ENCODE measurements around the gene IQGAP2.
A peak's percentile ranks its signal among the peaks of the same experiment; 100 is the strongest.

IQGAP2 gene

GRCh38 chr5:76612942-76613341 lies 209.9 kb downstream of the IQGAP2 start:
- DNase-seq (ENCODE audit: low spot score): no peak

- no peak for DNase-seq (ENCODE audit: low spot score)
Observed at GRCh38 chr5:76615759-76616158, 212.7 kb downstream of the IQGAP2 start.

DNA sequence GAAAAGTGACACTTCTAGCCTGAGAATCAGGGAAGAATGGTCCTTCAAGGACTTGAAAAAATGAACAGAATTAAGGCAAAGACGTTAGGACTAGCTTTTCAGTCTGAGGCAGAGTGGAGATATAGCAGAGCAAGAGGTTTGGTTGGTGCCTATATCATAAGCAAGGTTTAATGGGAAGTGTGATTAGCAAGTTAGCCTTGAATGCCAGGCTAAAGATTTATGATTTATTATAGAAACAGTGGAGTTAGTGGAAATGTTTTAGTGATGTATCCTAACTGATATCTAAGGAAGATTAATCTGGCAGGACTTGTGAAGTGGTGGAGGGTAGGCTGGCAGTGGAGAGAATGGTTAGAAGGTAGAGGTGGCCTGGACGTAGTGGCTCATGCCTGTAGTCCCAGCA lies 213.1 kb downstream of the IQGAP2 start:
- no peak for DNase-seq (ENCODE audit: low spot score)

DNA sequence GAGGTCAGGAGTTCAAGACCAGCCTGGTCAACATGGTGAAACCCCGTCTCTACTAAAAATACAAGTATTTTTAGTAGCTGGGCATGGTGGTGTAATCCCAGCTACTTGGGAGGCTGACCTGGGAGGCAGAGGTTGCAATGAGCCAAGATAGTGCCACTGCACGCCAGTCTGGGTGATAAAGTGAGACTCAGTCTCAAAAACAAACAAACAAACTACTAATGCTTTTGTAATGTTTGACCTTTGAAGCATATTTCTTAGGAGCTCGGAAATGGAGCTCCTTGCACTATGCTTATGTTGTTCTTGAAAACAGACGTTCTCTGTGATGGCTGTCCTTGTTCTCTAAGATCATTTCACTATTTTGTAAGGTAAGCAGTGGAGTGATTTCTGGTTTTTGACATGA lies 214.1 kb downstream of the IQGAP2 start:
- DNase-seq (ENCODE audit: low spot score): no peak

DNA sequence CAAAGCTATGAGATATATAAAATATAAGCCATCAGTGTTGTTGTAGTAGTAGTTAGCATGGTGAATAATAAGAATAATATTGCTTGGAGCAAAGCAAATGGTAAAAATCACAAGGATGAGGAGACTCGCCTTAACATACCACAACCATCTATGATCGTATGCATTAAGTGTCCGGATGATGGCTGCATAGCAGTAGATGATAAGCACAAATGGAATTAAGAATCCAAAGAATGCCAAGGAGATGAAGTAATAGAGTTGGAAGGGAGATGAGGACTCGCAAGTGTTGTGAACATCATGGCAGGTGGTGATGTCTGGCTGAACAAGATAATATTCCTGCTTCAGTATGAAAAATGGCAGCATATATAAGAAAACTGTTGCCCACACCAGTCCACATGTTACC lies 214.6 kb downstream of the IQGAP2 start:
- DNase-seq (ENCODE audit: low spot score): no peak

DNA sequence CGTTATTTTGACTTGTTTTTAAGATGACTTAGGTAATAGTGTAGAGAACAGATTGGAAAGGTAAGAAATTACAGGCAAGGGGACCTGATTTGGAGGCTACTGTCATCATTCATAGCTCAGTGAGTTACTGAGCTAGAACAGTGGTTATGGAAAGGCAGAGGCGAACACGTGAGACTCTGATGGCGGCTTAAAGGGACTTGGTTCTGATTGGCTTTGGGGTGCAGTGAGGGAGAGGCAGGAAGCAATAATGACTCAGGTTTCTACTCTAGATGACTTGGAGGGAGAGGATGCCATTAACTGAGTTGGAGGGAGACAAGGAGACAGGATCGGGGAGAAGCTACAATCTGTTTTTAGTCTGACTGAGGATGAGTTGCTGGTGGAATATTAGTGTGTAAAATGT lies 217.1 kb downstream of the IQGAP2 start:
- DNase-seq (ENCODE audit: low spot score): no peak

- no peak for DNase-seq (ENCODE audit: low spot score)
Observed at GRCh38 chr5:76622076-76622475, 219.0 kb downstream of the IQGAP2 start.

DNA sequence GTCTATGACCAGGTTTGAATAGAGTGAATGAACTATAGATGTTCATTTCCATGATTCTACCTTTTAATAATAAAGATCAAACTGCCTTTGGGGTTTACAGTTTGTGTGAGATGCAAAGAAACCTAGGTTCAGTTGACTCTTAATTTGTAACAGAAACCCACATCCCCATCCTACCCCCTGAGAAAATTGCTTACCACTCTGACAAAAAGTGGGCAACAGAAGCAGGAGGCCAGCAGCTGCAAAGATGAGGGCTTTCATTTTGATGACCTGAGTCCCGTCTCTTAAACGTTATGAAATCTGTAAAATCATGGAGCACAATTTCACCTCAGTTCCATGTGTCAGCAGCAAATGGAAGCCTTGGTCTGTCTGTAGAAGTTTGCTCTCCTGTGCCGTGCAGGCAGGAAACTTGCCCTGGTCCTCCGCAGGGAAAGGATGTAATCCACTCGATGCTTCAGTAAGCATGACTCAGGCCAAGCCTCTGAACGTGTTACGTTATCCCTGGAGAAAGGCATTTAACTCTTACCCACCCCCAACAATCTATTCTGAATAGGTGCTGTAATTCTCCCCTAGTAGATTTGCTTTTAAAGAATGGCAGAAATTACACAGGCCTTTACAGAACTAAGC lies 220.0 kb downstream of the IQGAP2 start, which contains the start of gene F2RL2:
F2RL2 (minus strand) TSS at position 431 of the 624 bp plus-strand sequence; CDS start at position 258, 173 bp downstream.
- DNase-seq (ENCODE audit: low spot score): no peak

GRCh38 chr5:76625087-76625815 lies 222.2 kb downstream of the IQGAP2 start:
- DNase-seq (ENCODE audit: low spot score): no peak

DNA sequence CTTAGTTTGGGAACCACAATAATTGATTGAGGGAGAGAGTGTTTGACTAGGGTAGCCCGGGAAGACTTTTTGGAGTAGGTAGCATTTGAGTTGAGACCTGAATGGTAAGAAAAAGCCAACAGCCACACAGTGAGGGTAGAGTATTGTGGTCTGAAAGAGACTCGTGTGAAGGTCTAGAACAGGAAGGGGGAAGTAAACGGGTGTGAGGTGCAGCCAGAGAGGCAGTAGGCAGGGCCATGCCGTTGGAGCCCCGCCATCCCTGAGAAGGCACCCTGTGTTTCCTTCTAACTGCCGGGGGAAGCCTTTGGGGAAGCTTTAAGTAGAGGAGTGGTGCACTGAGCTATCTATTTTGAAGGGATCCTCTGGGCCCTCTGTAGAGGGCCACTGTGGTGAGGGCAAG lies 223.7 kb downstream of the IQGAP2 start:
- DNase-seq (ENCODE audit: low spot score): no peak

- DNase-seq (ENCODE audit: low spot score): no peak
Observed at GRCh38 chr5:76634661-76635060, 231.6 kb downstream of the IQGAP2 start.

DNA sequence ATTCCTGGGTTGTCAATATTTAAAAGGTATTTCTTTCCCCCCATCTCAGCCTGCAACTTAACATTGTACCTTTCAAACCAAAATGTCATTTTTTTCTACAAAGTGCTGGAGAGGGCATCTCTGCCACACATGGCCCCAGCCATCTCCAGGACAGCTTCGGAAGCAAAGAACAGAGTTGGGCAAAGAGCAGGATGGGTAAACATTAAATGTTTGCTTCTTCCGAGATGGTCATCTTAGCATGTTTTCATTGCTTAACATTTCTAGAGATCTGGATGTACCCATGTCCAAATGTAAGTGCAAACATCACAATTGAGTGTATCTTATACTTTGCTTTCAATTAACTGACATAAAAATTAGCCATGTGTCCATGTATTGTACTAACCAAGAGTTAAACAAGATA lies 234.4 kb downstream of the IQGAP2 start:
- no peak for DNase-seq (ENCODE audit: low spot score)

- no peak for DNase-seq (ENCODE audit: low spot score)
Observed at GRCh38 chr5:76638479-76638878, 235.4 kb downstream of the IQGAP2 start.

DNA sequence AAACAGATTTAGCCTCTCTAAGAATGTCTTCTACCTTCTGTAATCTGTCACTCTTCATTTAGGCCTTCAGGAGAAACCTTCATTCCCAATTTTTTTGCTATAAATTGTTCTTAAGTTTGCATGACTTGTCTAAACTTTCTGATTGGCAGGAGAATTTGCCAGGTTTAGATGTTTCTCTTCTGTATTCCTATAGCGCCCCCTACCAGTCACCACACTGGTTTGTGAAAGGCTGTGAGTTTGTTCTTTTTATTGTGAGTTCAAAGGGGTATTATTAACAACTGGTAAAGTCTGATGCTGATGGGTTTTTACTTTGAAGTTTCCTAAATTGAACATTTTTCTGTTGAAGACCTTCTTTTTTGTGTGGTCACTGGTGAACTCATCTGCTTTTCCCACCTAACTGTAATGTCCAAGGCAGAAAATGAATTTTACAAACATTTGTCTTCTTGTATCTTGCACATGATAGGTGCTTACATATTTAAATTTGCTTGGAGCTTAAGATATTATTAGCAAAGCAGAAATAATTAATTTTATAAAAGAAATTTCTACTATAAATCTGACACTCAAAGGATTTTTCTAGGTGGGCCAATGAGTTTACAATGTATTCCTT lies 238.5 kb downstream of the IQGAP2 start:
- DNase-seq (ENCODE audit: low spot score): peak; percentile 74

- no peak for DNase-seq (ENCODE audit: low spot score)
Observed at GRCh38 chr5:76642390-76643040, 239.4 kb downstream of the IQGAP2 start.

- DNase-seq (ENCODE audit: low spot score): no peak
Observed at GRCh38 chr5:76643371-76643770, 240.3 kb downstream of the IQGAP2 start.

DNA sequence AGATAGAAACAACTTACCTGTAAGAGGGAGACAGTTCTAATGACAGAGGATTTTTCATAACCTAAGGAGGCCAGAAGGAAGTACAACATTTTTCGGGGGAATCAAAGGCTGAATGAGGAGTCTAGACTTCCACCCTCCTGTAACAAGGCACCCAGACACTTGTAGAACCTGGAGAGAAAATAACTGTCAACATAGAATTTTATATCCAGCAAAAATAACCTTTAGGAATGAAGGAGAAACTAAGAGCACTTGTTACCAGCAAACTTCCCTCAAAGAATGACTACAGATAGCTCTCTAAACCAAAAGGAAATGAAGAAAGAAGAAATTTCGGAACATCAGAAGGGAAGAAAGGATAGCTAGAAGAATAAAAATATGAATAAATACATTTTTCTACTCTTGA lies 246.1 kb downstream of the IQGAP2 start:
- DNase-seq (ENCODE audit: low spot score): no peak

- DNase-seq (ENCODE audit: low spot score): no peak
Observed at GRCh38 chr5:76652809-76653414, 249.8 kb downstream of the IQGAP2 start.

- no peak for DNase-seq (ENCODE audit: low spot score)
Observed at GRCh38 chr5:76657091-76657490, 254.0 kb downstream of the IQGAP2 start.

DNA sequence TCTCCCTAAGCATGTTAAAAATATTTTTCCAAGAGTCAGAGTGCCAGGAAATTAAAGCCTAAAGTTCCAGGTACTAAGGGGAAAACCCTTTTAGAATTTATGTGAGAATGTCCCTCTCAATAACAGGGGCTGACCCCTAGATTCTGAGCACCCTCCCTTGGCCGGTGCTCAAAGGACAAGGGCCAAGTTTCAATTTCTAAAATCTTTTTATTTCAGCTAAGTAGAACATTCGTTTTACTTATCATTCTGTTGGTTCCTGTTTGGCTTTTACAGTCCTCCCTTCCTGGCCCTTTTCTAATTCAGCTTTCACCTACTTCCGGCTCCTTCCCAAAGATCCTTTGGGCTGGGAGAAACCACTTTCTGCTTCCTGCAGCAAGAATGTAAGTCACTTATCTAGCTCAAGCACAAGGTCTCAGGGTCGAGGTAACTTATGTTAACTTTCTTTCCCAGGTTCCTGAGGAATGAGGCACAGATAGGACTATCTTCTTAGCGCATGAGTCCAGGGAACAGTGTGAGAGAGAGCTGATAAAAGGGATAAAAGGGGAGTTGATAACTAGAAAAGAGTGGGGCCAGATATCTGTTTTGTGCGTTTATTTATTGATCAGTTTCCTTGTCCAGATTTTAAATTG lies 254.7 kb downstream of the IQGAP2 start:
- peak; percentile 14 for DNase-seq (ENCODE audit: low spot score)

DNA sequence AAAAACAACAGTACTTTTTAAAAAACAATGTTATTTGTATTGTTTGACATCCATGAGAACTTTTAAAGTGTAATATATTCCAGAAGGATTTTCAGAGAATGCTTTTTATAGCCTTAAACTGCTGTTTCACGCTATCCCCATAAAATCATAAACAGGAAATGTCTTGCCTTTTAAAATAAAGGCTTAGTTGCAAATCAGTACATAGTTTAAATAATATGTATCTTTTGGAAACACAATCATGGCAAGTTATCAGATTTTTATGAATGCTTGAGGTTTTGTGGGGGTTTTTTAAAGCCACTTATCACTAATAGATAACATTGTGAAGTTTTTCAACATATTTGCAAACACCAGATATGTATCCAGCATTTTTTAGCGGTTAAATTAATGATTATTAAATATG lies 257.3 kb downstream of the IQGAP2 start:
- no peak for DNase-seq (ENCODE audit: low spot score)

- no peak for DNase-seq (ENCODE audit: low spot score)
Observed at GRCh38 chr5:76662521-76662920, 259.4 kb downstream of the IQGAP2 start.
